Measurements from ENCODE around the gene SLC25A21. TPM values are rescaled to one million over a fixed set of nuclear protein-coding genes. Genes with fewer than 3 reads are reported as not detected.
"Not testable (repeated sequence)": the region's sequence is repeated elsewhere in the genome, so short reads cannot be mapped to it uniquely, and the experiment has no call there.

The SLC25A21 gene
- total RNA-seq, 4 donors from 2014 or later: 0.08 to 0.29 TPM; not detected in 2

DNA sequence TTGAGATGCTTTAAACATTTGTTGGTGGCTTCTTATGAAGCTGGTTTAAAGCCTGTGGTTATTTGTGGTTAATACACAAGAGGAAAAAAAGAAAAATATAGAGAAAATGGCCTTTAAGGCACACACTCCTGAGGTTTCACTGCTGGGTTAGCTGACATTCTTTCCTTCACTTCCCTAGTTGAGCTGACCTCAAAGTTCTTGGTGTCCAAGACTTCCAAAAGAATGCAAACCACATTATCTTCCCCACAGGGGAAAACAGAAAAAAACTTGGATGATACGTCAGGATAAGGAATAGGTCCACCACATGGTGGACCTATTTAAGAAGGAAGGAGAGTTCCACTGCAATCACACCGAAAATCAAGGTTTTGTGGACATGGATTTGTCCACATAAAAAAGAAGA lies 94.3 kb downstream of the SLC25A21 start:
- intact Hi-C loops (cut with DNase I; ENCODE audit: low total_unique reads): no loop called here
- H3K4me3 ChIP-seq (ENCODE audit: low read depth, poor library complexity, severe bottlenecking): no peak overlapping the region
- DNase-seq (ENCODE audit: low spot score in 2 of 2): no peak
- TF ChIP-seq POLR2A (IDR thresholded peaks at IDR 0.05): no peak
- TF ChIP-seq, protein P1, sequence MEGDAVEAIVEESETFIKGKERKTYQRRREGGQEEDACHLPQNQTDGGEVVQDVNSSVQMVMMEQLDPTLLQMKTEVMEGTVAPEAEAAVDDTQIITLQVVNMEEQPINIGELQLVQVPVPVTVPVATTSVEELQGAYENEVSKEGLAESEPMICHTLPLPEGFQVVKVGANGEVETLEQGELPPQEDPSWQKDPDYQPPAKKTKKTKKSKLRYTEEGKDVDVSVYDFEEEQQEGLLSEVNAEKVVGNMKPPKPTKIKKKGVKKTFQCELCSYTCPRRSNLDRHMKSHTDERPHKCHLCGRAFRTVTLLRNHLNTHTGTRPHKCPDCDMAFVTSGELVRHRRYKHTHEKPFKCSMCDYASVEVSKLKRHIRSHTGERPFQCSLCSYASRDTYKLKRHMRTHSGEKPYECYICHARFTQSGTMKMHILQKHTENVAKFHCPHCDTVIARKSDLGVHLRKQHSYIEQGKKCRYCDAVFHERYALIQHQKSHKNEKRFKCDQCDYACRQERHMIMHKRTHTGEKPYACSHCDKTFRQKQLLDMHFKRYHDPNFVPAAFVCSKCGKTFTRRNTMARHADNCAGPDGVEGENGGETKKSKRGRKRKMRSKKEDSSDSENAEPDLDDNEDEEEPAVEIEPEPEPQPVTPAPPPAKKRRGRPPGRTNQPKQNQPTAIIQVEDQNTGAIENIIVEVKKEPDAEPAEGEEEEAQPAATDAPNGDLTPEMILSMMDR (IDR thresholded peaks at IDR 0.05): no peak
- 51 to 72% methylated on average over 2 of the region's 2 CpGs for WGBS, 2 donors

DNA sequence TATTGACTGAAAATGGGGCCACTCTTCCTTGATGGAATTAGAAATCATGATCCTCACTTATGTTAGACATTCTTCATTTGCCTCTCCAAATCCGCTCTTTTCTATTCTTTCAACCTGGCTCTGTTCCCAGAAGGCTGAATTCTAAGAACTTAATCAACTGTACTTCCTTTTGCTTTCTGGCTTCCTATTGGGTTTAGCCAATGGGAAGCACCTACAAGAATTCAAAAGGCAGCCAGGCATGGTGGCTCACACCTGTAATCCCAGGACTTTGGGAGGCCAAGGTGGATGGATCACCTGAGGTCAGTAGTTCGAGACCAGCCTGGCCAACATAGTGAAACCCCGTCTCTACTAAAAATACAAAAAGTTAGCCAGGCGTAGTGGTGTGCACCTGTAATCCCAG lies 98.1 kb downstream of the SLC25A21 start:
- DNase-seq (ENCODE audit: low spot score in 2 of 2); intact Hi-C loops (cut with DNase I; ENCODE audit: low total_unique reads); H3K4me3 ChIP-seq (ENCODE audit: low read depth, poor library complexity, severe bottlenecking): not testable (repeated sequence)
- WGBS, 2 donors: 69 to 72% methylated on average over 4 of the region's 4 CpGs

DNA sequence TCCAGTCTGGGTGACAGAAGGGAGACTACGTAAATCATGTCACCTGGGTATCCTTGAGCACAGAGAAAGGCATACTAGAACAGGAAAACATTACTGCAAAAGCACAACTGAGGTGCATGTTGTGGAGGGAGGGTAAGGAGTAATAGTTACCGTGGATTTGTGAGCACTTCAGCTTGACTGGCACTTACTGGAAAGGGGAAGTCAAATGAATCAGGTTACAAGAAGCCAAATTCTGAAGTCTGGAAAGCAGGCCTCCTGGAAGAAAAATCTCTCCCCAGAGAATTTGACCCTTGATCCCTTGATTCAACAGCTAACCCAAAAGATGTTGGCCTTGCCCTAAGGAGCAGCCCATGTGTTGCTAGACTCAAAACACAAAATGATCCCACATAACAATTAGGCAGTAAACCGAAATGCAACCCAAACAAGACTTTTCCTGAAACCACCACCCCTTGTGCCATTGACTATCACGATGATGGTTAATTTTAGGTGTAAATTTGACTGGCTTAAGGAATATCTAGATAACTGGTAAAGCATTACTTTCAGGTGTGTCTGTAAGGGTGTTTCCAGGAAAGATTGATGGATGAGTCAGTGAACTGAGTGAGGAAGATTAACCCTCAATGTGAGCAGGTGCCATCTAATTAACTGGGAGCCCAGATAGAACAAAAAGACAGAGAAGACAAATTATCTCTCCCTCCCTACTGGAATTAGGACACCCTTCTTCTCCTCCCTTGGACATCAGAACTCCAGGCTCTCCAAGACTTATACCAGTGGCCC lies 108.8 kb downstream of the SLC25A21 start:
- 76 to 80% methylated on average over 4 of the region's 4 CpGs for WGBS, 2 donors

DNA sequence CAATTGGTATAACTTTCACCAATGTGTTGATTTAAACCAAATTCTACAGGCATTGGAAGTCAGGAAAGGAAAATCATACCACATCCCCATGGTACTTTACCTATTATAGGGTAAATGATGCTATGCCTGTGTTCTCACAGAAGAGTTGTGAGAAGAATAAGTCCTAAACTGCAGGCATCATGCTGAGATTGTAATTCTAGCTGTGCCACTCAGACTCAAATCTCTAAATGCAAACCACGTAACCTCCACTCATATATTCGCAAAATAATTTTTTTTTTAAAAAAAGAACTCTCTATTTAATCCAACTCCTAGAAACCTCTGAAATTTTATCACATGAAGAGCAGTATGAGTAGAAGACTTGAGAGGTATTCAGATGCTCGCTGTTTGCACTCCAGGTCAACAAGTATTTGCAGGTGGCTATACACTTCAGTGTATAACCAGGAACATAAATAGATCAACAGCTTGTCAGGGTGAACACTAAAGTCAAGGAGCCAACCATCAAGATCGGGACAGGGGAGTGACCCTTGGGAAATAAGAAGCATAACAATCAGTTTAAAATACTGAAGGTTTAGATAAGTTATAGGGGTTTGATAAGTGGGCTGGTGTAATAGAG lies 110.1 kb downstream of the SLC25A21 start:
- DNase-seq (ENCODE audit: low spot score in 2 of 2): no peak
- intact Hi-C loops (cut with DNase I; ENCODE audit: low total_unique reads): no loop called here
- H3K4me3 ChIP-seq (ENCODE audit: low read depth, poor library complexity, severe bottlenecking): no peak overlapping the region
- no peak for TF ChIP-seq POLR2A (IDR thresholded peaks at IDR 0.05)
- TF ChIP-seq, protein P1 (IDR thresholded peaks at IDR 0.05): no peak
- WGBS, 2 donors: 95% methylated on average over 4 of the region's 4 CpGs

More for the DNA sequence above, 108.8 kb downstream of the SLC25A21 start:
- no peak for DNase-seq (ENCODE audit: low spot score in 2 of 2)
- intact Hi-C loops (cut with DNase I; ENCODE audit: low total_unique reads): no loop called here
- no peak overlapping the region for H3K4me3 ChIP-seq (ENCODE audit: low read depth, poor library complexity, severe bottlenecking)
- TF ChIP-seq, protein P1 (IDR thresholded peaks at IDR 0.05): no peak
- no peak for TF ChIP-seq POLR2A (IDR thresholded peaks at IDR 0.05)

GRCh38 chr14:37061697-37062096 lies 110.7 kb downstream of the SLC25A21 start:
- 62 to 78% methylated on average over 1 of the region's 1 CpG for WGBS, 2 donors
- TF ChIP-seq, protein P1 (IDR thresholded peaks at IDR 0.05): no peak
- no peak for TF ChIP-seq POLR2A (IDR thresholded peaks at IDR 0.05)
- no peak for DNase-seq (ENCODE audit: low spot score in 2 of 2)
- no peak overlapping the region for H3K4me3 ChIP-seq (ENCODE audit: low read depth, poor library complexity, severe bottlenecking)
- intact Hi-C loops (cut with DNase I; ENCODE audit: low total_unique reads): no loop called here

DNA sequence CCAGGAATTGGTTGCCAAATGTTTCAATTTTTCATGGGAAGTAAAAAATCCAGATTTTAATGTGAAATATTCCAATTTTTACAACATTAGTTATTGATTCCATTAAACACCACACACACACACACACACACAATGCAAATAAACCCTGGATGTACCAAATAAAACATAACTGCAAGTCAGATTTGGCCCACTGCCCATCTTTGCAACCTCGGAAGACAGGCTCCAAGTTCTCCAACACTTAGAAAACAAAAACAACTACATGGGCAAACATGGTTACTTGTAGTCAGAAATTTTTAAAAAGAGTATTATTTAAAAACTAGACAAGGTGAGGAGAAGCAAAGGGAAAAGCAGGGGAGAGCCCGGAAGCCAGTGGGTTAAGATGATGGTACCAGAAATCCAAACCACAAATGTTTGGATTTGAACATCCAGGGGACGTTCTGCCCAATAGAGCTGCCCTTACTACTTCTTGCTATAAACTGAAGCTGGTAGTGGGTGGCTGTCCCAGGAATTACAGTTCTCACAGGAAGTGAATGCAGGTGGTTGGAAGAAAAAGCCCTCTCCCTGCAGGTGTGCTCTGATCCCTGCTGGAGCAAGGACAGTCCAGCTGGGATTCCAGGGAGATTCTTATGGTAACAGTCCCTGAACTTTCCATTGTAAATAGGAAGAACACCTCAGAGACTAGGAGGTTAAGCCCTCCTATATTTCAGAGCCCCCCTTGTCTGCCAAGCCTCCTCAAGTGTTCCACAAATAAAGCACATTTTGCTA lies 111.7 kb downstream of the SLC25A21 start:
- TF ChIP-seq, protein P1 (IDR thresholded peaks at IDR 0.05): no peak
- TF ChIP-seq POLR2A (IDR thresholded peaks at IDR 0.05): no peak
- 54 to 58% methylated on average over 3 of the region's 3 CpGs for WGBS, 2 donors
- DNase-seq (ENCODE audit: low spot score in 2 of 2): no peak
- H3K4me3 ChIP-seq (ENCODE audit: low read depth, poor library complexity, severe bottlenecking): no peak overlapping the region
- intact Hi-C loops (cut with DNase I; ENCODE audit: low total_unique reads): no loop called here

Data from lower leg skin (tissue), 4 donors.